Type B pancreatic cell (in vitro differentiated cells): Measurements from ENCODE around the gene DTX1. TPM values are rescaled to one million over a fixed set of nuclear protein-coding genes. Genes with fewer than 3 reads are reported as not detected.

Experiments
- DNase-seq: peaks from one replicate; pipeline ENCODE4 v3.0.0; 2021; ENCODE audit warnings: mixed read lengths; ENCODE audit not compliant: unreplicated experiment; ENCODE audit errors: extremely low spot score
- H3K27ac Mint-ChIP-seq: 2 replicates; pipeline ENCODE4 v1.8.0; 2021; ENCODE audit warnings: mild to moderate bottlenecking, mixed read lengths
- H3K27me3 Mint-ChIP-seq: 2 replicates; pipeline ENCODE4 v1.8.0; 2021; ENCODE audit warnings: mixed read lengths
- H3K36me3 Mint-ChIP-seq: 2 replicates; pipeline ENCODE4 v1.8.0; 2021; ENCODE audit warnings: mixed read lengths
- H3K4me1 Mint-ChIP-seq: one replicate; pipeline ENCODE4 v1.8.0; 2021; ENCODE audit warnings: mixed read lengths; ENCODE audit not compliant: unreplicated experiment
- H3K4me3 Mint-ChIP-seq: 2 replicates; pipeline ENCODE4 v1.8.0; 2021; ENCODE audit warnings: mild to moderate bottlenecking, mixed read lengths
- H3K9me3 Mint-ChIP-seq: 2 replicates; pipeline ENCODE4 v1.8.0; 2021; ENCODE audit warnings: mixed read lengths
- CTCF ChIP-seq: fragments of 200-600 bp; sonication (generic); conservative IDR thresholded peaks from 2 replicates; pipeline ENCODE4 v1.5.0; 2021; ENCODE audit warnings: antibody characterized with exemption, mild to moderate bottlenecking
- total RNA-seq: library from RNA; stranded (reverse); gene quantifications from 2 replicates; pipeline ENCODE4 v1.2.1, GENCODE V29; 2021; ENCODE audit warnings: low replicate concordance

The DTX1 gene
- total RNA-seq, 1 donor from 2014 or later = 2.4 TPM

- TF ChIP-seq CTCF = no peak
These were observed 743 bp upstream of the DTX1 start for GRCh38 chr12:113055594-113056380.

GRCh38 chr12:113056381-113056630 lies 224 bp upstream of the DTX1 start:
- DNase-seq = no peak
- H3K4me1 Mint-ChIP-seq = no peaks in the 10 kb centered on the region
- TF ChIP-seq CTCF = no peak
- H3K27ac Mint-ChIP-seq = no peak overlapping the region
- peak overlapping the region; percentile 66 for H3K4me3 Mint-ChIP-seq
- H3K36me3 Mint-ChIP-seq = no peaks in the 10 kb centered on the region
- peaks cover 58% of the 10 kb centered on the region for H3K27me3 Mint-ChIP-seq
- H3K9me3 Mint-ChIP-seq = no peaks in the 10 kb centered on the region

More at GRCh38 chr12:113055594-113056380, 743 bp upstream of the DTX1 start:
- Mint-ChIP-seq H3K9me3 (no peaks in the 10 kb centered on the region), H3K27ac (no peak overlapping the region), H3K4me1 (no peaks in the 10 kb centered on the region), H3K36me3 (no peaks in the 10 kb centered on the region), H3K27me3 (peaks cover 63% of the 10 kb centered on the region), H3K4me3 (peak overlapping the region; percentile 66)
- DNase-seq = no peak

GRCh38 chr12:113057565-113058485 lies 1.3 kb downstream of the DTX1 start:
- Mint-ChIP-seq H3K27ac (no peak overlapping the region), H3K4me1 (peaks cover 6% of the 10 kb centered on the region), H3K36me3 (no peaks in the 10 kb centered on the region), H3K27me3 (peaks cover 51% of the 10 kb centered on the region), H3K9me3 (no peaks in the 10 kb centered on the region), H3K4me3 (no peak overlapping the region)
- TF ChIP-seq CTCF = no peak
- no peak for DNase-seq

- Mint-ChIP-seq H3K4me3 (no peak overlapping the region), H3K9me3 (no peaks in the 10 kb centered on the region), H3K27me3 (peaks cover 45% of the 10 kb centered on the region), H3K4me1 (peaks cover 6% of the 10 kb centered on the region), H3K27ac (no peak overlapping the region), H3K36me3 (no peaks in the 10 kb centered on the region)
- no peak for DNase-seq
- no peak for TF ChIP-seq CTCF
These were observed 2.0 kb downstream of the DTX1 start for GRCh38 chr12:113058553-113058952.

GRCh38 chr12:113059071-113059595 lies 2.6 kb downstream of the DTX1 start:
- Mint-ChIP-seq H3K36me3 (no peaks in the 10 kb centered on the region), H3K27ac (no peak overlapping the region), H3K4me1 (peaks cover 6% of the 10 kb centered on the region), H3K9me3 (no peaks in the 10 kb centered on the region), H3K27me3 (peaks cover 40% of the 10 kb centered on the region), H3K4me3 (no peak overlapping the region)
- DNase-seq = no peak
- no peak for TF ChIP-seq CTCF
